IMR-90 (cell line): ENCODE data around the gene SLC66A2. TPM values are rescaled to one million over a fixed set of nuclear protein-coding genes. Genes with fewer than 3 reads are reported as not detected.

Source experiments
- ATAC-seq: fragments of 200-7000 bp; cut with Tn5 transposase; 2 replicates; pipeline ENCODE4 v1.9.1; 2020; ENCODE audit warnings: low read depth, mild to moderate bottlenecking, moderate library complexity
- BruUV-seq: library from RNA; stranded (reverse); fragments of 400-500 nt; replicated peaks from 2 replicates; lab custom pipeline; 2021; lab: Mats Ljungman, UMichigan
- CTCF ChIA-PET: fragments of 300-600 bp; formaldehyde crosslinking; extraction: SDS; loops from one replicate; lab custom pipeline; 2021; ENCODE audit warnings: antibody characterized with exemption; lab: Yijun Ruan, JAX
- POLR2A ChIA-PET: fragments of 300-600 bp; sonication (Branson Sonifier 250); formaldehyde crosslinking; loops from one replicate; lab custom pipeline; 2022; ENCODE audit warnings: antibody characterized with exemption; ENCODE audit not compliant: unreplicated experiment; lab: Charles Lee
- DNase-seq: peaks from one replicate; pipeline ENCODE4 v3.0.0; 2013
- H2AFZ ChIP-seq: replicated peaks from 2 replicates; pipeline ENCODE3; 2013; ENCODE audit warnings: low read length, mild to moderate bottlenecking; ENCODE audit not compliant: poor library complexity
- H2AK5ac ChIP-seq: 2 replicates; pipeline ENCODE4 v1.6.1; 2013; ENCODE audit warnings: low read depth, low read length, inconsistent platforms
- H2AK9ac ChIP-seq: replicated peaks from 2 replicates; pipeline ENCODE3; 2013; ENCODE audit warnings: mild to moderate bottlenecking, low read depth, low read length, moderate library complexity; ENCODE audit not compliant: poor library complexity
- H2BK120ac ChIP-seq: 2 replicates; pipeline ENCODE4 v1.6.1; 2013; ENCODE audit warnings: low read depth, low read length, inconsistent platforms
- H2BK15ac ChIP-seq: 3 replicates; pipeline ENCODE4 v1.6.1; 2013; ENCODE audit warnings: low read depth, low read length, inconsistent platforms
- H2BK20ac ChIP-seq: 2 replicates; pipeline ENCODE4 v1.6.1; 2013; ENCODE audit warnings: low read depth, mild to moderate bottlenecking, inconsistent platforms, low read length, moderate library complexity
- H2BK5ac ChIP-seq: 2 replicates; pipeline ENCODE4 v1.6.1; 2013; ENCODE audit warnings: mild to moderate bottlenecking, low read depth, low read length, inconsistent platforms; ENCODE audit not compliant: poor library complexity, severe bottlenecking
- H3K14ac ChIP-seq: replicated peaks from 2 replicates; pipeline ENCODE4 v1.6.1; 2013; ENCODE audit warnings: low read depth, low read length, inconsistent platforms
- H3K18ac ChIP-seq: 2 replicates; pipeline ENCODE4 v1.6.1; 2013; ENCODE audit warnings: low read depth, low read length, control low read depth
- H3K23ac ChIP-seq: 2 replicates; pipeline ENCODE4 v1.6.1; 2013; ENCODE audit warnings: low read depth, low read length, inconsistent platforms
- H3K27ac ChIP-seq: 2 replicates; pipeline ENCODE4 v1.5.1; 2013; ENCODE audit warnings: mild to moderate bottlenecking, control low read depth, low read length; ENCODE audit not compliant: insufficient read depth
- H3K27me3 ChIP-seq: 2 replicates; pipeline ENCODE4 v1.6.1; 2013; ENCODE audit warnings: low read length; ENCODE audit not compliant: control insufficient read depth, insufficient read depth
- H3K36me3 ChIP-seq: 2 replicates; pipeline ENCODE4 v1.6.1; 2013; ENCODE audit warnings: low read length, mixed read lengths; ENCODE audit not compliant: control insufficient read depth, insufficient read depth
- H3K4ac ChIP-seq: 2 replicates; pipeline ENCODE4 v1.6.1; 2013; ENCODE audit warnings: low read depth, low read length, inconsistent platforms
- H3K4me1 ChIP-seq: 2 replicates; pipeline ENCODE4 v1.6.1; 2013; ENCODE audit warnings: low read length, mixed read lengths; ENCODE audit not compliant: control insufficient read depth, insufficient read depth
- H3K4me2 ChIP-seq: 2 replicates; pipeline ENCODE4 v1.6.1; 2013; ENCODE audit warnings: low read depth, mild to moderate bottlenecking, control low read depth, low read length, moderate library complexity
- H3K4me3 ChIP-seq: 2 replicates; pipeline ENCODE4 v1.5.1; 2013; ENCODE audit warnings: low read depth, mild to moderate bottlenecking, control low read depth, low read length, moderate library complexity; ENCODE audit not compliant: insufficient read depth
- H3K56ac ChIP-seq: 2 replicates; pipeline ENCODE4 v1.6.1; 2013; ENCODE audit warnings: low read length, inconsistent platforms; ENCODE audit not compliant: insufficient read depth; ENCODE audit errors: extremely low read depth
- H3K79me1 ChIP-seq, 2 experiments: 2 replicates each; pipeline ENCODE4 v1.6.1; 2013; ENCODE audit warnings: low read length in 2 of 2, inconsistent platforms in 1 of 2, low read depth in 1 of 2
- H3K9ac ChIP-seq: 2 replicates; pipeline ENCODE4 v1.6.1; 2013; ENCODE audit warnings: low read depth, low read length, control low read depth
- H3K9me1 ChIP-seq: 2 replicates; pipeline ENCODE4 v1.6.1; 2013; ENCODE audit warnings: low read length, inconsistent platforms; ENCODE audit not compliant: insufficient read depth
- H3K9me3 ChIP-seq: 2 replicates; pipeline ENCODE4 v1.6.1; 2013; ENCODE audit warnings: low read length; ENCODE audit not compliant: control insufficient read depth, insufficient read depth
- H4K20me1 ChIP-seq: 2 replicates; pipeline ENCODE4 v1.6.1; 2013; ENCODE audit warnings: low read length, inconsistent platforms; ENCODE audit not compliant: insufficient read depth
- H4K5ac ChIP-seq: 2 replicates; pipeline ENCODE4 v1.6.1; 2013; ENCODE audit warnings: mild to moderate bottlenecking, low read depth, low read length, control low read depth
- H4K8ac ChIP-seq, 2 experiments: 2 replicates each; pipeline ENCODE4 v1.6.1; 2013; ENCODE audit warnings: low read depth in 2 of 2, low read length in 2 of 2, control low read depth in 1 of 2, inconsistent platforms in 1 of 2
- H4K91ac ChIP-seq: 2 replicates; pipeline ENCODE4 v1.6.1; 2013; ENCODE audit warnings: low read depth, low read length, inconsistent platforms; ENCODE audit not compliant: insufficient read depth
- BHLHE40 ChIP-seq: fragments of 150-350 bp; IDR thresholded peaks from 2 replicates; pipeline ENCODE4 v1.6.1; 2016; ENCODE audit warnings: mild to moderate bottlenecking, low read depth, low read length
- CEBPB ChIP-seq: IDR thresholded peaks from 2 replicates; pipeline ENCODE4 v1.6.1; 2012; ENCODE audit warnings: low read depth, low read length, improper control_type of control experiment
- CHD1 ChIP-seq: IDR thresholded peaks from 2 replicates; pipeline ENCODE4 v1.6.1; 2012; ENCODE audit warnings: low read depth, low read length, improper control_type of control experiment
- FOS ChIP-seq: fragments of 150-350 bp; IDR thresholded peaks from 2 replicates; pipeline ENCODE4 v1.6.1; 2016; ENCODE audit warnings: low read depth, low read length
- MAFK ChIP-seq: IDR thresholded peaks from 2 replicates; pipeline ENCODE4 v1.6.1; 2012; ENCODE audit warnings: low read depth, low read length, improper control_type of control experiment
- MAZ ChIP-seq: IDR thresholded peaks from 2 replicates; pipeline ENCODE4 v1.6.1; 2012; ENCODE audit warnings: low read depth, mild to moderate bottlenecking, low read length, improper control_type of control experiment, moderate library complexity, borderline replicate concordance
- MXI1 ChIP-seq: IDR thresholded peaks from 2 replicates; pipeline ENCODE4 v1.6.1; 2012; ENCODE audit warnings: low read depth, mild to moderate bottlenecking, low read length, moderate library complexity, borderline replicate concordance
- NFE2L2 ChIP-seq: fragments of 150-350 bp; IDR thresholded peaks from 2 replicates; pipeline ENCODE4 v1.6.1; 2016; ENCODE audit warnings: low read depth, mild to moderate bottlenecking, low read length
- POLR2A ChIP-seq: IDR thresholded peaks from 2 replicates; pipeline ENCODE4 v1.6.1; 2012; ENCODE audit warnings: mild to moderate bottlenecking, low read depth, low read length
- RAD21 ChIP-seq: IDR thresholded peaks from 2 replicates; pipeline ENCODE4 v1.6.1; 2012; ENCODE audit warnings: low read length, improper control_type of control experiment
- RCOR1 ChIP-seq: IDR thresholded peaks from 2 replicates; pipeline ENCODE4 v1.6.1; 2012; ENCODE audit warnings: mild to moderate bottlenecking, low read length, improper control_type of control experiment; ENCODE audit not compliant: insufficient replicate concordance
- RFX5 ChIP-seq: IDR thresholded peaks from 2 replicates; pipeline ENCODE4 v1.8.0; 2012; ENCODE audit warnings: low read depth, mild to moderate bottlenecking, low read length, moderate library complexity
- SMC3 ChIP-seq: fragments of 150-350 bp; IDR thresholded peaks from 2 replicates; pipeline ENCODE4 v1.6.1; 2016; ENCODE audit warnings: low read depth, mild to moderate bottlenecking, antibody characterized with exemption, low read length, moderate library complexity
- USF2 ChIP-seq: fragments of 150-350 bp; IDR thresholded peaks from 2 replicates; pipeline ENCODE4 v1.6.1; 2017; ENCODE audit warnings: mild to moderate bottlenecking, antibody characterized with exemption, low read length, low read depth
- WGBS, 2 experiments: methylation state at CpG; one replicate each; pipeline versions ENCODE4 v1.1.5 to v1.1.7; 2013; ENCODE audit warnings: missing lambda C conversion rate in 2 of 2; ENCODE audit not compliant: insufficient read length in 1 of 2; ENCODE audit errors: extremely low coverage in 2 of 2; 5-methylcytosine and 5-hydroxymethylcytosine counted together
- dilution Hi-C: fragments of 300-500 bp; cut with HindIII; formaldehyde crosslinking; loops from one replicate; pipeline ENCODE4 v1.14.3; 2018; ENCODE audit warnings: low sequenced_read_pairs; ENCODE audit not compliant: unreplicated experiment
- in situ Hi-C: fragments of 300-500 bp; cut with MboI; formaldehyde crosslinking; loops from 3 replicates; pipeline ENCODE4 v1.14.3; 2019; ENCODE audit warnings: low sequenced_read_pairs, inconsistent platforms, mixed read lengths
- intact Hi-C: fragments of 100-400 bp; cut with micrococcal nuclease; formaldehyde crosslinking; loops from 2 replicates; pipeline ENCODE4 v1.10.0; 2022
- polyA plus RNA-seq, 3 experiments: library from polyadenylated mRNA; depleted of rRNA; stranded (reverse); fragments of >200 nt; gene quantifications; 2 replicates each; pipeline ENCODE4 v1.2.3, GENCODE V29; 2012; ENCODE audit warnings: low replicate concordance in 1 of 3
- total RNA-seq: library from RNA; depleted of rRNA; stranded (reverse); fragments of >200 nt; gene quantifications from 2 replicates; pipeline ENCODE4 v1.2.3, GENCODE V29; 2012
- TF ChIP-seq, protein P1 (sequence below): conservative IDR thresholded peaks from 2 replicates; pipeline ENCODE4 v1.5.1; 2012; ENCODE audit warnings: mild to moderate bottlenecking, low read depth, low read length, improper control_type of control experiment
- TF ChIP-seq, protein P2 (sequence below): fragments of 150-350 bp; IDR thresholded peaks from 2 replicates; pipeline ENCODE4 v1.6.1; 2016; ENCODE audit warnings: low read depth, mild to moderate bottlenecking, low read length, moderate library complexity, borderline replicate concordance

SLC66A2 gene
- total and polyA plus RNA-seq, 2 of the 4 experiments (the other 2 are of a cell fraction) = 17.6 to 23.5 TPM

DNA sequence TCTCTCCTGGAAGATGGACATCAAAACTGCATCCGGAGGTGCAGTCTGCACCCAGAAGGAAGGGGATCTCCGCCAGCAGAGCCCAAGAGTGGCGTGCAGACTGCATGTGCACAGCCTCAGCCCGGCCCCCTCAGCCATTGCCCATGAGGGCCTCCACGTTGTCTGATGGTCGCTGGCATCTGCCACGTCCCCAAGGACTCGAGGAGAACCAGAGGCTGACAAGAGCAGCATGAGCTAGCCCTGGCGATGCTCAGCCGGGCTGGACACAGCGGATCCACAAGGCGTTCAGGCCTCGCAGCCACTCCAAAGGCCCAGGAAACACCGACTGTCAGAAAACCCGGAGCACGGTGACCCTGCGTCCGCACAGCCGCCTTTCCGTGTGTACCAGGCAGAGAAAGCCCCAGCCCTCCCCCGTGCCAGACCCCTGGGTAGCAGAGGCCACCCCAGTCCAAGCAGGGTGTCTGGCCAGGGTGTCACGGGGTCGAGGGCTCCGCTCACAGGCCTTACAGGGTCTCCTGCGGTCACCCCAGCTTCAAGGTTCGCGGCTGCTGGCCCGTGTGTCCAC lies 48.3 kb downstream of the SLC66A2 start:
- intact Hi-C loops (no loop called here), in situ Hi-C loops (no loop called here), dilution Hi-C loops (no loop called here)
- Histone ChIP-seq H3K4me3 (no peak overlapping the region), H3K23ac (no peak overlapping the region), H3K14ac (no peak overlapping the region), H2BK120ac (no peak overlapping the region), H2BK15ac (no peak overlapping the region), H3K36me3 (peaks cover 33% of the 10 kb centered on the region), H3K4me2 (no peak overlapping the region), H2BK5ac (no peak overlapping the region), H3K9ac (no peak overlapping the region), H3K27ac (no peak overlapping the region), H3K56ac (no peak overlapping the region), H3K18ac (no peak overlapping the region), H2AFZ (no peak overlapping the region), H4K8ac (no peak overlapping the region), H3K27me3 (no peaks in the 10 kb centered on the region), H4K91ac (no peak overlapping the region), H3K79me1 (no peaks in the 10 kb centered on the region; a peak in 1 of 4 replicates), H2BK20ac (no peak overlapping the region), H4K20me1 (no peaks in the 10 kb centered on the region; the same call in 1 of the 2 replicates), H2AK5ac (no peak overlapping the region), H4K5ac (no peak overlapping the region), H2AK9ac (no peak overlapping the region), H3K9me1 (no peaks in the 10 kb centered on the region), H3K4ac (no peak overlapping the region), H3K4me1 (peaks cover 4% of the 10 kb centered on the region), H3K9me3 (peaks cover 27% of the 10 kb centered on the region)
- WGBS, 2 experiments = 100% methylated on average over 17 of the region's 28 CpGs; no CpG with 5 or more reads in 1 of the 2 experiments
- ATAC-seq (no peak), DNase-seq (no peak)
- TF ChIP-seq USF2 = no peak
- TF ChIP-seq MAZ = no peak
- no peak for TF ChIP-seq MXI1
- no peak for TF ChIP-seq CEBPB
- no peak for TF ChIP-seq RCOR1
- no peak for TF ChIP-seq SMC3
- TF ChIP-seq POLR2A = no peak
- TF ChIP-seq RFX5 = no peak
- no peak for TF ChIP-seq MAFK
- no peak for TF ChIP-seq RAD21
- no peak for TF ChIP-seq FOS
- TF ChIP-seq NFE2L2 = no peak
- TF ChIP-seq, protein P1, sequence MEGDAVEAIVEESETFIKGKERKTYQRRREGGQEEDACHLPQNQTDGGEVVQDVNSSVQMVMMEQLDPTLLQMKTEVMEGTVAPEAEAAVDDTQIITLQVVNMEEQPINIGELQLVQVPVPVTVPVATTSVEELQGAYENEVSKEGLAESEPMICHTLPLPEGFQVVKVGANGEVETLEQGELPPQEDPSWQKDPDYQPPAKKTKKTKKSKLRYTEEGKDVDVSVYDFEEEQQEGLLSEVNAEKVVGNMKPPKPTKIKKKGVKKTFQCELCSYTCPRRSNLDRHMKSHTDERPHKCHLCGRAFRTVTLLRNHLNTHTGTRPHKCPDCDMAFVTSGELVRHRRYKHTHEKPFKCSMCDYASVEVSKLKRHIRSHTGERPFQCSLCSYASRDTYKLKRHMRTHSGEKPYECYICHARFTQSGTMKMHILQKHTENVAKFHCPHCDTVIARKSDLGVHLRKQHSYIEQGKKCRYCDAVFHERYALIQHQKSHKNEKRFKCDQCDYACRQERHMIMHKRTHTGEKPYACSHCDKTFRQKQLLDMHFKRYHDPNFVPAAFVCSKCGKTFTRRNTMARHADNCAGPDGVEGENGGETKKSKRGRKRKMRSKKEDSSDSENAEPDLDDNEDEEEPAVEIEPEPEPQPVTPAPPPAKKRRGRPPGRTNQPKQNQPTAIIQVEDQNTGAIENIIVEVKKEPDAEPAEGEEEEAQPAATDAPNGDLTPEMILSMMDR = no peak
- no peak for TF ChIP-seq BHLHE40
- no peak for TF ChIP-seq CHD1
- TF ChIP-seq, protein P2, sequence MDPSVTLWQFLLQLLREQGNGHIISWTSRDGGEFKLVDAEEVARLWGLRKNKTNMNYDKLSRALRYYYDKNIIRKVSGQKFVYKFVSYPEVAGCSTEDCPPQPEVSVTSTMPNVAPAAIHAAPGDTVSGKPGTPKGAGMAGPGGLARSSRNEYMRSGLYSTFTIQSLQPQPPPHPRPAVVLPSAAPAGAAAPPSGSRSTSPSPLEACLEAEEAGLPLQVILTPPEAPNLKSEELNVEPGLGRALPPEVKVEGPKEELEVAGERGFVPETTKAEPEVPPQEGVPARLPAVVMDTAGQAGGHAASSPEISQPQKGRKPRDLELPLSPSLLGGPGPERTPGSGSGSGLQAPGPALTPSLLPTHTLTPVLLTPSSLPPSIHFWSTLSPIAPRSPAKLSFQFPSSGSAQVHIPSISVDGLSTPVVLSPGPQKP = no peak
- ChIA-PET CTCF (no interaction called here), POLR2A (no interaction called here)
- no TSS peak for BruUV-seq
